CD14-positive monocyte (primary cell): ENCODE data around the gene ARL5C. TPM values are rescaled to one million over a fixed set of nuclear protein-coding genes. Genes with fewer than 3 reads are reported as not detected.

Source experiments
- DNase-seq, 3 donors: peaks; one replicate each; pipeline ENCODE4 v3.0.0-alpha.2; 2011 to 2022
- H2AFZ ChIP-seq: 2 replicates; pipeline ENCODE4 v1.6.0; 2012; ENCODE audit warnings: mild to moderate bottlenecking, low read depth, low read length, inconsistent platforms; ENCODE audit not compliant: insufficient read depth, poor library complexity, severe bottlenecking
- H3K27ac ChIP-seq, 2 donors: 1 replicate in 1 of 2; 2 replicates in 1 of 2; pipeline ENCODE4 v1.5.1; 2012 to 2013; ENCODE audit warnings: low read length in 2 of 2, control low read depth in 1 of 2, inconsistent platforms in 1 of 2, low read depth in 1 of 2, mild to moderate bottlenecking in 1 of 2
- H3K27me3 ChIP-seq, 2 donors: one replicate each; pipeline versions ENCODE4 v1.6.0 to v1.6.1; 2011 to 2013; ENCODE audit warnings: low read length in 2 of 2; ENCODE audit not compliant: control insufficient read depth in 2 of 2, insufficient read depth in 2 of 2
- H3K36me3 ChIP-seq, 2 donors: replicated peaks in 1 of 2; 1 replicate in 1 of 2; 2 replicates in 1 of 2; pipeline versions ENCODE4 v1.5.1 to v1.6.1; 2012 to 2013; ENCODE audit warnings: low read length in 2 of 2, control low read depth in 1 of 2, inconsistent platforms in 1 of 2, mild to moderate bottlenecking in 1 of 2; ENCODE audit not compliant: insufficient read depth in 2 of 2, control insufficient read depth in 1 of 2
- H3K4me1 ChIP-seq, 2 donors: 1 replicate in 1 of 2; 2 replicates in 1 of 2; pipeline versions ENCODE4 v1.5.1 to v1.6.1; 2012 to 2013; ENCODE audit warnings: low read length in 2 of 2, control low read depth in 1 of 2, inconsistent platforms in 1 of 2, mild to moderate bottlenecking in 1 of 2, moderate library complexity in 1 of 2; ENCODE audit not compliant: insufficient read depth in 2 of 2, control insufficient read depth in 1 of 2
- H3K4me2 ChIP-seq: replicated peaks from 2 replicates; pipeline ENCODE3; 2012; ENCODE audit warnings: low read length, moderate library complexity, mild to moderate bottlenecking; ENCODE audit not compliant: poor library complexity, severe bottlenecking; ENCODE audit errors: extremely low read depth
- H3K4me3 ChIP-seq, 3 experiments: fragments of 200-600 bp in 1 of 3; sonication (generic) in 1 of 3; replicated peaks in 1 of 3; 1 replicate in 2 of 3; 2 replicates in 1 of 3; pipeline ENCODE4 v1.5.1; 2011 to 2013; ENCODE audit warnings: low read length in 3 of 3, mild to moderate bottlenecking in 3 of 3, control low read depth in 2 of 3, low read depth in 2 of 3, inconsistent platforms in 1 of 3, moderate library complexity in 1 of 3
- H3K79me2 ChIP-seq: 2 replicates; pipeline ENCODE4 v1.6.0; 2012; ENCODE audit warnings: mild to moderate bottlenecking, control low read depth, inconsistent platforms, low read length, moderate library complexity; ENCODE audit not compliant: insufficient read depth
- H3K9ac ChIP-seq: 2 replicates; pipeline ENCODE4 v1.6.0; 2017; ENCODE audit warnings: low read length, mild to moderate bottlenecking; ENCODE audit not compliant: insufficient read depth, poor library complexity, severe bottlenecking
- H3K9me3 ChIP-seq, 2 donors: replicated peaks in 1 of 2; 1 replicate in 1 of 2; 2 replicates in 1 of 2; pipeline versions ENCODE4 v1.5.1 to v1.6.1; 2012 to 2013; ENCODE audit warnings: low read length in 2 of 2, control low read depth in 1 of 2; ENCODE audit not compliant: control insufficient read depth in 1 of 2, insufficient read depth in 1 of 2
- H4K20me1 ChIP-seq: 2 replicates; pipeline ENCODE4 v1.6.0; 2012; ENCODE audit warnings: mild to moderate bottlenecking, low read length, control low read depth, moderate library complexity; ENCODE audit not compliant: insufficient read depth
- H3K27ac Mint-ChIP-seq, 7 donors: one replicate each; pipeline ENCODE4 v1.8.0; 2020; ENCODE audit warnings: mild to moderate bottlenecking in 7 of 7, mixed read lengths in 7 of 7, moderate library complexity in 6 of 7, inconsistent platforms in 2 of 7
- H3K27me3 Mint-ChIP-seq, 3 donors: one replicate each; pipeline ENCODE4 v1.8.0; 2021 to 2022; ENCODE audit warnings: low read depth in 3 of 3, mild to moderate bottlenecking in 3 of 3, mixed read lengths in 3 of 3, moderate library complexity in 3 of 3, inconsistent platforms in 1 of 3
- H3K36me3 Mint-ChIP-seq, 2 donors: one replicate each; pipeline ENCODE4 v1.8.0; 2020; ENCODE audit warnings: mixed read lengths in 2 of 2, inconsistent platforms in 1 of 2, mild to moderate bottlenecking in 1 of 2
- H3K4me1 Mint-ChIP-seq: one replicate; pipeline ENCODE4 v1.8.0; 2020; ENCODE audit warnings: mild to moderate bottlenecking, mixed read lengths
- H3K4me3 Mint-ChIP-seq, 2 donors: one replicate each; pipeline ENCODE4 v1.8.0; 2020; ENCODE audit warnings: mild to moderate bottlenecking in 2 of 2, mixed read lengths in 2 of 2, moderate library complexity in 1 of 2
- H3K9me3 Mint-ChIP-seq, 7 donors: one replicate each; pipeline ENCODE4 v1.8.0; 2020 to 2022; ENCODE audit warnings: mixed read lengths in 7 of 7, mild to moderate bottlenecking in 6 of 7, moderate library complexity in 6 of 7, inconsistent platforms in 2 of 7
- CTCF ChIP-seq: fragments of 200-600 bp; IDR thresholded peaks from one replicate; pipeline ENCODE4 v1.8.0; 2022; ENCODE audit warnings: antibody characterized with exemption, mild to moderate bottlenecking
- WGBS: methylation state at CpG from one replicate; pipeline ENCODE4 v1.1.5; 2013; ENCODE audit warnings: missing lambda C conversion rate; ENCODE audit not compliant: insufficient coverage; 5-methylcytosine and 5-hydroxymethylcytosine counted together
- intact Hi-C, 2 donors: fragments of 100-400 bp; cut with micrococcal nuclease; formaldehyde crosslinking; loops; one replicate each; pipeline versions ENCODE4 v1.15.0 to v1.15.1; 2023
- polyA plus RNA-seq, 3 donors: library from polyadenylated mRNA; depleted of rRNA in 1 of 3; unstranded in 2 of 3; stranded (reverse) in 1 of 3; fragments of 300-500 nt in 2 of 3; fragments of >200 nt in 1 of 3; fragmentation: Illumina TruSeq in 2 of 3; gene quantifications; 1 replicate in 2 of 3; 2 replicates in 1 of 3; pipeline ENCODE4 v1.2.3, GENCODE V29; 2012 to 2021

ARL5C gene
- polyA plus RNA-seq, 3 donors = 0.04 TPM; not detected in 2

- Histone ChIP-seq H3K9me3 (no peaks in the 10 kb centered on the region), H3K27me3 (no peaks in the 10 kb centered on the region), H3K4me2 (no peak overlapping the region), H3K36me3 (peaks cover 23 to 42% of the 10 kb centered on the region in 2 donors), H3K4me1 (peaks cover 23 to 30% of the 10 kb centered on the region in 2 donors), H3K9ac (no peak overlapping the region), H3K4me3 (no peak overlapping the region), H3K27ac (no peak overlapping the region), H3K79me2 (no peaks in the 10 kb centered on the region), H4K20me1 (peaks cover 3% of the 10 kb centered on the region), H2AFZ (no peak overlapping the region)
- Mint-ChIP-seq H3K9me3 (no peaks in the 10 kb centered on the region), H3K4me1 (peaks cover 23% of the 10 kb centered on the region), H3K36me3 (peaks cover 34 to 44% of the 10 kb centered on the region in 2 donors), H3K4me3 (no peak overlapping the region), H3K27me3 (peaks cover 0 to 3% (median 2%) of the 10 kb centered on the region in 3 donors), H3K27ac (no peak overlapping the region)
- TF ChIP-seq CTCF = no peak
- intact Hi-C loops = no loop called here
- WGBS = 100% methylated on average over 1 of the region's 10 CpGs
- no peak for DNase-seq
Observed at GRCh38 chr17:39193346-39193745, 27.4 kb upstream of the ARL5C start.

- peaks cover 0 to 3% (median 2%) of the 10 kb centered on the region in 3 donors for H3K27me3 Mint-ChIP-seq
- Histone ChIP-seq H3K9ac (no peak overlapping the region), H3K27ac (no peak overlapping the region), H3K9me3 (no peaks in the 10 kb centered on the region), H4K20me1 (peaks cover 3% of the 10 kb centered on the region), H3K27me3 (no peaks in the 10 kb centered on the region), H2AFZ (no peak overlapping the region), H3K4me1 (peaks cover 19 to 25% of the 10 kb centered on the region in 2 donors), H3K4me3 (no peak overlapping the region), H3K4me2 (no peak overlapping the region), H3K36me3 (peaks cover 24 to 47% of the 10 kb centered on the region in 2 donors), H3K79me2 (no peaks in the 10 kb centered on the region)
- TF ChIP-seq CTCF = no peak
- WGBS = 96% methylated on average over 12 of the region's 16 CpGs
- peaks cover 35 to 49% of the 10 kb centered on the region in 2 donors for H3K36me3 Mint-ChIP-seq
- no peak overlapping the region for H3K27ac Mint-ChIP-seq
- intact Hi-C loops = no loop called here
- H3K9me3 Mint-ChIP-seq = no peaks in the 10 kb centered on the region
- no peak overlapping the region for H3K4me3 Mint-ChIP-seq
- H3K4me1 Mint-ChIP-seq = peaks cover 18% of the 10 kb centered on the region
- no peak for DNase-seq
Observed at GRCh38 chr17:39192901-39193300, 26.9 kb upstream of the ARL5C start.
